CD4-positive, alpha-beta T cell (primary cell): ENCODE results near the gene GTPBP2. TPM values are rescaled to one million over a fixed set of nuclear protein-coding genes. Genes with fewer than 3 reads are reported as not detected.

Experiments used
- ATAC-seq: fragments of 200-7000 bp; cut with Tn5 transposase; one replicate; pipeline ENCODE4 v1.10.0; 2022; ENCODE audit warnings: mild to moderate bottlenecking; ENCODE audit not compliant: poor library complexity
- CTCF ChIA-PET: fragments of 350-600 bp; sonication (Branson Sonifier 250); formaldehyde crosslinking; loops from one replicate; lab custom pipeline; 2021; ENCODE audit warnings: antibody characterized with exemption, inconsistent platforms; lab: Charles Lee
- POLR2A ChIA-PET: fragments of 350-600 bp; sonication (Branson Sonifier 250); formaldehyde crosslinking; loops from one replicate; lab custom pipeline; 2021; ENCODE audit warnings: antibody characterized with exemption, inconsistent platforms; lab: Charles Lee
- DNase-seq, 14 experiments: peaks; one replicate each; pipeline ENCODE4 v3.0.0-alpha.2; 2013 to 2020; ENCODE audit warnings: mixed read lengths in 2 of 14
- H3K27ac ChIP-seq, 2 donors: one replicate each; pipeline versions ENCODE4 v1.5.1 to v1.7.0; 2013; ENCODE audit warnings: low read length in 2 of 2, low read depth in 1 of 2, mild to moderate bottlenecking in 1 of 2
- H3K27me3 ChIP-seq, 2 experiments: 1 replicate in 1 of 2; 2 replicates in 1 of 2; pipeline versions ENCODE4 v1.6.1 to v1.7.0; 2013; ENCODE audit warnings: low read length in 2 of 2, control low read depth in 1 of 2, mild to moderate bottlenecking in 1 of 2, moderate library complexity in 1 of 2; ENCODE audit not compliant: insufficient read depth in 2 of 2, control insufficient read depth in 1 of 2
- H3K36me3 ChIP-seq: one replicate; pipeline ENCODE4 v1.6.1; 2013; ENCODE audit warnings: low read length, control low read depth; ENCODE audit not compliant: insufficient read depth
- H3K4me1 ChIP-seq: one replicate; pipeline ENCODE4 v1.6.1; 2013; ENCODE audit warnings: low read length, control low read depth; ENCODE audit not compliant: insufficient read depth
- H3K4me3 ChIP-seq: one replicate; pipeline ENCODE4 v1.5.1; 2013; ENCODE audit warnings: mild to moderate bottlenecking, low read length, moderate library complexity
- H3K9me3 ChIP-seq, 2 experiments: 1 replicate in 1 of 2; 2 replicates in 1 of 2; pipeline versions ENCODE4 v1.6.1 to v1.7.0; 2013; ENCODE audit warnings: low read length in 2 of 2, mild to moderate bottlenecking in 2 of 2, control low read depth in 1 of 2, moderate library complexity in 1 of 2; ENCODE audit not compliant: control insufficient read depth in 1 of 2, insufficient read depth in 1 of 2
- H3K27ac Mint-ChIP-seq: one replicate; pipeline ENCODE4 v1.8.0; 2020; ENCODE audit warnings: mixed read lengths
- H3K27me3 Mint-ChIP-seq: one replicate; pipeline ENCODE4 v1.8.0; 2021; ENCODE audit warnings: mixed read lengths
- H3K36me3 Mint-ChIP-seq: one replicate; pipeline ENCODE4 v1.8.0; 2021; ENCODE audit warnings: low read depth, mixed read lengths
- H3K4me1 Mint-ChIP-seq: one replicate; pipeline ENCODE4 v1.8.0; 2021; ENCODE audit warnings: low read depth, mixed read lengths
- H3K4me3 Mint-ChIP-seq: one replicate; pipeline ENCODE4 v1.8.0; 2020; ENCODE audit warnings: mild to moderate bottlenecking, mixed read lengths
- H3K9me3 Mint-ChIP-seq: one replicate; pipeline ENCODE4 v1.8.0; 2020; ENCODE audit warnings: mixed read lengths
- intact Hi-C, 2 experiments: fragments of 100-400 bp; cut with DNase I in 1 of 2; cut with micrococcal nuclease in 1 of 2; formaldehyde crosslinking; loops; one replicate each; pipeline versions ENCODE4 v1.15.1 to v1.9.0; 2023 to 2025; cut with DNase I, micrococcal nuclease
- total RNA-seq, 174 experiments: library from RNA in 2 of 174; stranded (reverse) in 2 of 174; gene quantifications; one replicate each; pipeline ENCODE4 v1.2.3 and lab custom pipeline; 2021 to 2026
- TF ChIP-seq, protein P1 (sequence below): fragments of 200-600 bp; IDR thresholded peaks from one replicate; pipeline ENCODE4 v1.8.0; 2022; ENCODE audit warnings: antibody characterized with exemption, mild to moderate bottlenecking

Gene GTPBP2
- total RNA-seq, 2 experiments from 2014 or later = 31.5 to 33.9 TPM

DNA sequence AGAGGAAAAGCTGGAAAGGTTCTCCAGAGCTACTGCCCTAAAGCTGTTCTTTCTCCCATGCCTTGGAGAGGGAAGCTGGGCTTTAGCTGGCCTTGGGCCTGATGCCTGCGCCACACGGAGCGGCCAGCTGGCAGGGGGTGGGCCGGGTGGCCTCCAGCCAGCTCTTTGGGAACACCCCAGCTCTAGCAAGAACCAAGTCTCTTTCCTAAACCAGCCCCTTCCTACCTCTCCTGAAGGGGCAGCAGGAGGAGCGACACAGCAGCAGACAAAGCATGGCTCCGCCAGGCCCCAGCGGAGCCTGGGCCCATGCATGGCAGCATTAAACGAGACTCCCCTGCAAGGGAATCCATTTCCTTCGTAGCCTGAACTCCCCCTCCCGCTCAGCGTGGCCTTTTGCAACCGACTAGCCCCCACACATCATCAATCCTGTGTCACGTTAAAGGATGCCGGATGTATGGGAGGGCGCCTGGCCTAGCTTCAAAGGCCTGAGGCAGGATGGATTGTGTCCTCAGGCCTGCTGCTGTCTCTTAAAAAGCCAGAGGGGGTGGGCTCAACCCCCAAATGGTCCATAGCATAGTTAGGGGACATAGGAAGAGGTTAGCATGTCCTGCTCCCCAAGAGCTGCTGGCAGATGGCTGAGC is 44.5 kb upstream of the GTPBP2 start:
- POLR2A ChIA-PET = no interaction called here
- H3K36me3 ChIP-seq = peaks cover 79% of the 10 kb centered on the region
- intact Hi-C loops = no loop called here

DNA sequence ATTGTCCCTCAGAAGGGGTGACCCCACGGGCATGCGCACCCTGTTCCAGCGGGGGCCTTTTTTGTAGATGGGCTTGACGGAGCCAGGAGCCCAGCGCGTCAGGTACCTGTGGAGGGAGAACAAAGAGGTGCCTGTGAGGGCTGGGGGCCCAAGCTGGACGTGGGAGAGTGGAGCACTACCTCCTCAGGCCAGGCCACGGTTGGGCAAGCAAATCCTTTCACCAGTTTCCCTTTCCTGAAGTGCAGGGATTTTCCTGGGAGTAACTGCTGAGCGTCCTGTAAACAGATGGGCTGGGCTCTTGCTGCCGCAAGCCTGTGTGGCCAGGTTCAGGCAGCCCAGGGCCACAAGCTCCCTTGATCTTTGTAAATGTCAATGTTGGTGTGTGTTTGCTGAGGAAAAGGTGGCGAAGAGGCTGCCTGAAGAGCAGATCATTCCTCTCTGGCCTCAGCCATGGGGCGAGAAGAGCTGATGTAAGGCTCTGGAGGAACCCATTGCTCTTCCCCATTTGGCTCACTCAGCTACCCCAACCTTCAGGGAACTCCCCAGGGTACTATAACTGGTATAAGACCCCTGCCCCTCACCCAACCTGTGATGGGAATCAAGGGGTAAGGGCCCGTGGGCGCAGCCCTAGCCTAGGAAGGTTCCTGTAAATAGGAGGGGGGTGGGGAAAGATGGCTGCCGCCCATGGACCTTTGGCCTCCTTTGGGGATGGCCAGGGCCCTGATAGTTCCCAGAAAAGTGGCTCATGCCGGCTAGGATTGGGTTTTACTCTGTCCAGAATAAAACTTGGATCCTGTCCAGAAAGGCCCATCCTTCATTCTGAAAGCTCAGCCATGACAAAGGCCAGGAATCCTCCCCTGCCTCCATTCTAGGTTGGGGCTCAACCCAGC is 43.0 kb upstream of the GTPBP2 start:
- peaks cover 18% of the 10 kb centered on the region for H3K4me1 Mint-ChIP-seq
- no peak overlapping the region for H3K4me3 Mint-ChIP-seq
- no peak overlapping the region for H3K4me3 ChIP-seq
- H3K9me3 Mint-ChIP-seq = no peaks in the 10 kb centered on the region
- peaks cover 64% of the 10 kb centered on the region for H3K36me3 ChIP-seq
- H3K27me3 ChIP-seq = no peaks in the 10 kb centered on the region
- H3K27ac Mint-ChIP-seq = no peak overlapping the region
- POLR2A ChIA-PET = no interaction called here
- CTCF ChIA-PET = no interaction called here
- no peak for ATAC-seq
- H3K9me3 ChIP-seq = no peaks in the 10 kb centered on the region
- no peak overlapping the region for H3K27ac ChIP-seq
- peaks cover 14% of the 10 kb centered on the region for H3K4me1 ChIP-seq
- intact Hi-C loops = no loop called here
- no peaks in the 10 kb centered on the region for H3K27me3 Mint-ChIP-seq
- TF ChIP-seq, protein P1, sequence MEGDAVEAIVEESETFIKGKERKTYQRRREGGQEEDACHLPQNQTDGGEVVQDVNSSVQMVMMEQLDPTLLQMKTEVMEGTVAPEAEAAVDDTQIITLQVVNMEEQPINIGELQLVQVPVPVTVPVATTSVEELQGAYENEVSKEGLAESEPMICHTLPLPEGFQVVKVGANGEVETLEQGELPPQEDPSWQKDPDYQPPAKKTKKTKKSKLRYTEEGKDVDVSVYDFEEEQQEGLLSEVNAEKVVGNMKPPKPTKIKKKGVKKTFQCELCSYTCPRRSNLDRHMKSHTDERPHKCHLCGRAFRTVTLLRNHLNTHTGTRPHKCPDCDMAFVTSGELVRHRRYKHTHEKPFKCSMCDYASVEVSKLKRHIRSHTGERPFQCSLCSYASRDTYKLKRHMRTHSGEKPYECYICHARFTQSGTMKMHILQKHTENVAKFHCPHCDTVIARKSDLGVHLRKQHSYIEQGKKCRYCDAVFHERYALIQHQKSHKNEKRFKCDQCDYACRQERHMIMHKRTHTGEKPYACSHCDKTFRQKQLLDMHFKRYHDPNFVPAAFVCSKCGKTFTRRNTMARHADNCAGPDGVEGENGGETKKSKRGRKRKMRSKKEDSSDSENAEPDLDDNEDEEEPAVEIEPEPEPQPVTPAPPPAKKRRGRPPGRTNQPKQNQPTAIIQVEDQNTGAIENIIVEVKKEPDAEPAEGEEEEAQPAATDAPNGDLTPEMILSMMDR = no peak
- peaks cover 65% of the 10 kb centered on the region for H3K36me3 Mint-ChIP-seq
- no peak for DNase-seq

More for the DNA sequence above, 44.5 kb upstream of the GTPBP2 start:
- Mint-ChIP-seq H3K4me3 (no peak overlapping the region), H3K9me3 (no peaks in the 10 kb centered on the region), H3K27me3 (no peaks in the 10 kb centered on the region), H3K27ac (no peak overlapping the region), H3K36me3 (peaks cover 78% of the 10 kb centered on the region), H3K4me1 (peaks cover 3% of the 10 kb centered on the region)
- ATAC-seq = no peak
- no peak overlapping the region for H3K27ac ChIP-seq
- no peaks in the 10 kb centered on the region for H3K4me1 ChIP-seq
- TF ChIP-seq, protein P1 = no peak
- no peaks in the 10 kb centered on the region for H3K27me3 ChIP-seq
- CTCF ChIA-PET = interaction anchor here (0.6 to 0.9 kb wide), 2 partner anchors 405 to 407 kb away, joined by 3 to 4 read pairs; no protein-coding TSS in a partner anchor
- no peak overlapping the region for H3K4me3 ChIP-seq
- DNase-seq = no peak
- no peaks in the 10 kb centered on the region for H3K9me3 ChIP-seq

DNA sequence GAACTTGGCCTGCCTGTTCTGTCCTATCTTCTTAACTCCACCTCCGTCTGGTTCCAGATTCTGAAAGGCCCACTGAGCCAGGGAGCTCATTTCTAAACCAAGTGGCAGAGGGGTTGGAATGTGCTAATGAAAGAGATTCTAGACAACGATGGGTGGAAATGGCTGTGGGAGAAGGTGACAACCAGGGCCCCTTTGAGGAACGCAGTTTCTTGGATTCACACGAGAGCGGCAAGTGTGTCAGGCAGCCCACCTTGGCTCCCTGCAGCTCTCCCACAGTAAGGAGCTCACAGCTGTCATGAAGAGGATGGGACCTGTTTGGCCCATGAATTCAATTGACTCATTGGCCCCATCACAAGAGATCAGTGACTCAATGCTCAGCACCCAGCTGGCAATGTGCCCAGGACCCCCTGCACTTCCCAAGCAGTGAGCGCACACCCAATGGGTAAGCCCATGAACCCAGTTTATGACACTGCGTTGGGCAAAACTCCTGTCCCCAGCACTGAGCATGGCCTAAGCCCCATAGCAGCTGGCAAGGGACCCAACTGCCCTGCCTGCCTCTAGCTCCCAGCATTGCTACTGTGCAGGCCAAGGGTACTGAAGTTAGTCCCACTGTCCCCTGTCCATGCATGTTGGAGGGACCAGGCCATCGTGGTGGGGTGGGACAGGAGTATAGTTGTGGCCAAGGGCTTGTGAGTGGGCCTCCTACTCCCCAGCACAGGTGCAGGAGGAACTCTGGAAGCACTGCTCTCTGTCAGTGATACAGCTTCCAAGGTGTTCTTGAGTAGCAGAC is 42.1 kb upstream of the GTPBP2 start:
- no peak overlapping the region for H3K4me3 Mint-ChIP-seq
- no peak for DNase-seq
- no peak overlapping the region for H3K4me3 ChIP-seq
- no peaks in the 10 kb centered on the region for H3K9me3 Mint-ChIP-seq
- no peak overlapping the region for H3K27ac Mint-ChIP-seq
- H3K27ac ChIP-seq = no peak overlapping the region
- TF ChIP-seq, protein P1 = no peak
- peaks cover 20% of the 10 kb centered on the region for H3K4me1 Mint-ChIP-seq
- H3K36me3 ChIP-seq = peaks cover 56% of the 10 kb centered on the region
- ChIA-PET POLR2A (interaction anchor here (1.2 kb wide), 1 partner anchor 42 kb away, joined by 3 read pairs; the partner anchor contains the start of gene GTPBP2), CTCF (no interaction called here)
- H3K27me3 ChIP-seq = no peaks in the 10 kb centered on the region
- intact Hi-C loops = no loop called here
- ATAC-seq = no peak
- H3K9me3 ChIP-seq = no peaks in the 10 kb centered on the region
- no peaks in the 10 kb centered on the region for H3K27me3 Mint-ChIP-seq
- peaks cover 63% of the 10 kb centered on the region for H3K36me3 Mint-ChIP-seq
- H3K4me1 ChIP-seq = peaks cover 17% of the 10 kb centered on the region
